OCI-LY1 (cell line): ENCODE measurements around the gene C11orf58.

Experiments used
- H2AFZ ChIP-seq: fragments of 200-600 bp; sonication (generic), shearing (Covaris generic); 2 replicates; pipeline ENCODE4 v1.6.0; 2014; ENCODE audit warnings: antibody characterized with exemption, mild to moderate bottlenecking, low read length
- H3F3A ChIP-seq: fragments of 200-600 bp; sonication (generic), shearing (Covaris generic); 2 replicates; pipeline ENCODE4 v1.6.0; 2014; ENCODE audit warnings: mild to moderate bottlenecking, antibody characterized with exemption, low read length, moderate library complexity; ENCODE audit not compliant: insufficient read depth
- H3K27ac ChIP-seq: fragments of 200-600 bp; sonication (generic); 2 replicates; pipeline ENCODE4 v1.5.1; 2014; ENCODE audit warnings: low read length, mixed run types, mild to moderate bottlenecking, low read depth; ENCODE audit not compliant: poor library complexity, severe bottlenecking
- H3K27me3 ChIP-seq: fragments of 200-600 bp; sonication (generic); 2 replicates; pipeline ENCODE4 v1.6.0; 2014; ENCODE audit warnings: antibody characterized with exemption, mild to moderate bottlenecking, low read length, moderate library complexity; ENCODE audit not compliant: insufficient read depth
- H3K36me3 ChIP-seq: fragments of 200-600 bp; sonication (generic); 2 replicates; pipeline ENCODE4 v1.6.1; 2014; ENCODE audit warnings: mild to moderate bottlenecking, antibody characterized with exemption, low read length, moderate library complexity, mixed read lengths; ENCODE audit not compliant: insufficient read depth
- H3K4me1 ChIP-seq: fragments of 200-600 bp; sonication (generic); 2 replicates; pipeline ENCODE4 v1.5.1; 2014; ENCODE audit warnings: mild to moderate bottlenecking, low read length, moderate library complexity; ENCODE audit not compliant: insufficient read depth, severe bottlenecking
- H3K4me2 ChIP-seq: fragments of 200-600 bp; sonication (generic), shearing (Covaris generic); 2 replicates; pipeline ENCODE4 v1.6.1; 2014; ENCODE audit warnings: low read length
- H3K4me3 ChIP-seq: fragments of 200-600 bp; sonication (generic); 2 replicates; pipeline ENCODE4 v1.5.1; 2014; ENCODE audit warnings: low read length, low read depth, mild to moderate bottlenecking, mixed read lengths; ENCODE audit not compliant: poor library complexity, severe bottlenecking
- H3K79me2 ChIP-seq: fragments of 200-600 bp; shearing (Covaris generic); 2 replicates; pipeline ENCODE4 v1.6.1; 2016; ENCODE audit warnings: mixed run types, low read length, mixed read lengths; ENCODE audit not compliant: insufficient read depth
- H3K9ac ChIP-seq: fragments of 200-600 bp; sonication (generic), shearing (Covaris generic); 2 replicates; pipeline ENCODE4 v1.6.1; 2014; ENCODE audit warnings: mild to moderate bottlenecking, low read length, mixed read lengths
- H3K9me2 ChIP-seq: fragments of 200-600 bp; sonication (generic), shearing (Covaris generic); 2 replicates; pipeline ENCODE4 v1.6.1; 2014; ENCODE audit warnings: low read depth, mild to moderate bottlenecking, low read length, mixed read lengths
- H3K9me3 ChIP-seq: fragments of 200-600 bp; shearing (Covaris generic); 2 replicates; pipeline ENCODE4 v1.6.1; 2014; ENCODE audit warnings: low read length, mixed read lengths
- H4K20me1 ChIP-seq: fragments of 200-600 bp; sonication (generic), shearing (Covaris generic); 2 replicates; pipeline ENCODE4 v1.6.0; 2016; ENCODE audit warnings: mild to moderate bottlenecking, low read length; ENCODE audit not compliant: insufficient read depth
- EZH2 ChIP-seq: fragments of 200-600 bp; sonication (generic), shearing (Covaris generic); IDR thresholded peaks from 2 replicates; pipeline ENCODE4 v1.8.0; 2017; ENCODE audit warnings: borderline replicate concordance, mixed run types, mild to moderate bottlenecking, antibody characterized with exemption, low read length, moderate library complexity, mixed read lengths
- TF ChIP-seq, protein P1 (sequence below): fragments of 200-600 bp; sonication (generic), shearing (Covaris generic); IDR thresholded peaks from 2 replicates; pipeline ENCODE4 v1.5.1; 2017; ENCODE audit warnings: mild to moderate bottlenecking, antibody characterized with exemption, low read length, moderate library complexity, mixed read lengths

C11orf58 gene

DNA sequence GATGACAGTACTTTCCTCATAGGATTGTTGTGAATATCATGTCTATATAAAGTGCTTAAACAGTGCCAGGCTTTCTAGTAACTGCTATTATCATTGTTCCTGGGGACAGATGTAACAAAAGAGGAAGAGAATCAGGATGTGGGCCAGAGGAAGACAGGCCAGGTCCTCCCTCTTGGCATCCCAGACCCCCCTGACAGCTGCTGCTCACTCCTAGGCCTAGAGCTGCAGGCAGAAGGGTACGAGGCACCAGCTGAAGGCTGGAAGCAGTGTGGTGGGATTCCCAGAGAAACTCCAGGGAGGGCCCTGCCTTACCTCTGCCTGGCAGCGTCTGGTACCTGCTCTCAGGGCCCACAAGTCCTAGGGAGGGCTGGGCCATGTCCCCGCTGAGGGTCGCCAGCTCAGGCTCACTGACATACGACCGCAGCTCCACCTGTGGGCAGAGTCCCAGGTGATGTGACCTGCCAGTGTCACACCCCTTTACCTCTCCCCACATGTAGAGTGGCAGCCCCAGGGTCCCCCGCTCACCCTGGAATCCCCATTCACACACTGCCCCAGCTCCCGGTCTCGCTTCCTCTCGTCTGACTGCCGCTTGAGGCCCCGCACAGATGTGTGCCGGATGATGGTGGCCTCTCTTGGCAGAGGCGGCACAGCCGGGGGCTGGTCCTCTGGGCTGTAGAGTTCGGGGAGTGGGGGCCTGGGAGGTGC, 52.2 kb downstream of the C11orf58 start:
- Histone ChIP-seq H3K4me1 (no peaks in the 10 kb centered on the region), H3K36me3 (no peaks in the 10 kb centered on the region), H4K20me1 (no peaks in the 10 kb centered on the region), H3K4me2 (no peak overlapping the region), H3F3A (no peaks in the 10 kb centered on the region), H3K79me2 (no peaks in the 10 kb centered on the region), H2AFZ (no peak overlapping the region), H3K4me3 (no peak overlapping the region), H3K27ac (no peak overlapping the region), H3K9me3 (no peaks in the 10 kb centered on the region), H3K27me3 (no peaks in the 10 kb centered on the region), H3K9ac (no peak overlapping the region), H3K9me2 (no peaks in the 10 kb centered on the region)
- TF ChIP-seq, protein P1, sequence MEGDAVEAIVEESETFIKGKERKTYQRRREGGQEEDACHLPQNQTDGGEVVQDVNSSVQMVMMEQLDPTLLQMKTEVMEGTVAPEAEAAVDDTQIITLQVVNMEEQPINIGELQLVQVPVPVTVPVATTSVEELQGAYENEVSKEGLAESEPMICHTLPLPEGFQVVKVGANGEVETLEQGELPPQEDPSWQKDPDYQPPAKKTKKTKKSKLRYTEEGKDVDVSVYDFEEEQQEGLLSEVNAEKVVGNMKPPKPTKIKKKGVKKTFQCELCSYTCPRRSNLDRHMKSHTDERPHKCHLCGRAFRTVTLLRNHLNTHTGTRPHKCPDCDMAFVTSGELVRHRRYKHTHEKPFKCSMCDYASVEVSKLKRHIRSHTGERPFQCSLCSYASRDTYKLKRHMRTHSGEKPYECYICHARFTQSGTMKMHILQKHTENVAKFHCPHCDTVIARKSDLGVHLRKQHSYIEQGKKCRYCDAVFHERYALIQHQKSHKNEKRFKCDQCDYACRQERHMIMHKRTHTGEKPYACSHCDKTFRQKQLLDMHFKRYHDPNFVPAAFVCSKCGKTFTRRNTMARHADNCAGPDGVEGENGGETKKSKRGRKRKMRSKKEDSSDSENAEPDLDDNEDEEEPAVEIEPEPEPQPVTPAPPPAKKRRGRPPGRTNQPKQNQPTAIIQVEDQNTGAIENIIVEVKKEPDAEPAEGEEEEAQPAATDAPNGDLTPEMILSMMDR: no peak
- TF ChIP-seq EZH2: no peak

DNA sequence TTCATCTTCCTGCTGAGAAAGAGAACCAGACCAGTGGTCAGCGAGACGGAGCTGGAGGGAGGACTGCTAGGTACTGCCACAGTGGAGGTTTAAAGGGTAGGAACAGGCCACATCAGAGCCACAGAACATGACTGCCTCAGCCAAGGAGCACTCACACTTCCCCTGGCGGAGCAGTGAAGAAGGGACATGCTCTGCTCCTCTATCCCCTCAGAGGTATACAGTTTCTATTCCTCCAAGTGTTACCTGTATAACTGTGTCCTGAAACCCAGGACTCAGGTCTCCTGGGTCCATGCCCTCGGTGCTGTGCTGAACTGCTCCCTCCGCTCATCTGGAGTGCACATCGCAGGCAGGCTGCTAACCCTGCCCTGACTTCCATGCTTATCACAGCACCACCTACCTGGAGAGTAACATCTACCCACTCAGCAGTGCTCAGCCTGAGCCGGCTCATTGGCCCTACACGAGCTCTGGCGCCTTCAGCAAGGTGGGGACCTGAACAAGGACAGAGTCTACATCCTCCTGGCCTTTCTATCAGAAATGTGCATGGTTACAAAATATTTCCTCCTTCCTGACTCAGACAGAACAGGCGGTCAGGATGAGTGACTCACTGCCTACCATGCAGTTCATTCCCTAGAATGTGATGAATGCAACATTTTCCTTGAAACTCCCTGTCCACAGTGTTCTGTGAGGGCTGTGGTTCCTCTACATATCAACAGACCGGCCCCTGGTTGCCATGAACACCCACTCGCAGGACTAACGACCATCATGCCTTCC, 52.9 kb downstream of the C11orf58 start:
- no peaks in the 10 kb centered on the region for H3K9me2 ChIP-seq
- no peak overlapping the region for H3K4me2 ChIP-seq
- H3F3A ChIP-seq: no peaks in the 10 kb centered on the region
- no peak overlapping the region for H3K27ac ChIP-seq
- H3K9ac ChIP-seq: no peak overlapping the region
- TF ChIP-seq, protein P1: no peak
- TF ChIP-seq EZH2: no peak
- no peaks in the 10 kb centered on the region for H3K4me1 ChIP-seq
- no peak overlapping the region for H2AFZ ChIP-seq
- H3K79me2 ChIP-seq: no peaks in the 10 kb centered on the region
- no peaks in the 10 kb centered on the region; the same call in 1 of the 2 replicates for H3K27me3 ChIP-seq
- H4K20me1 ChIP-seq: no peaks in the 10 kb centered on the region
- H3K36me3 ChIP-seq: no peaks in the 10 kb centered on the region
- H3K9me3 ChIP-seq: no peaks in the 10 kb centered on the region
- no peak overlapping the region for H3K4me3 ChIP-seq

DNA sequence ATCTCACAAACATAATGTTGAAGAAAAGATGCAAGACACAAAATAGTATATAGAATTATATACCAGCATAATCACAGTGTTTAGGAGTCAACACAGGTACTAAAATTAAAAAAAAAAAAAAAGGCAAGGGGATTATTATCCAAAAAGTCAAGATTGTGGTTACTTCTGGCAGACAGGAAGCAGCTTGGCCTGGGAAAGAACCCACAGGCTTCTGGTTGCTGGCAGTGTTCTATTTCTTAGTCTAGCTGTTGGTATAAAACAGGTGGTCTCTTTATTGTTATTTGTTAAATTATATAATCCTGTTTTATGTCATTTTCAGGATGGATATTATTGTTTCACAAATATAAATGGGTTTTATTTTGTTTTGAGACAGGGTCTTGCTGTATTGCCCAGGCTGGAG, 54.0 kb downstream of the C11orf58 start:
- TF ChIP-seq EZH2: no peak
- TF ChIP-seq, protein P1: no peak
- H3K4me3 ChIP-seq: no peak overlapping the region
- no peaks in the 10 kb centered on the region for H3F3A ChIP-seq
- no peaks in the 10 kb centered on the region for H3K36me3 ChIP-seq
- no peak overlapping the region for H3K9ac ChIP-seq
- no peaks in the 10 kb centered on the region for H3K9me2 ChIP-seq
- H3K4me2 ChIP-seq: no peak overlapping the region
- no peaks in the 10 kb centered on the region for H3K9me3 ChIP-seq
- H3K79me2 ChIP-seq: no peaks in the 10 kb centered on the region
- no peaks in the 10 kb centered on the region; the same call in 1 of the 2 replicates for H3K27me3 ChIP-seq
- no peak overlapping the region for H2AFZ ChIP-seq
- H4K20me1 ChIP-seq: no peaks in the 10 kb centered on the region
- H3K27ac ChIP-seq: no peak overlapping the region
- H3K4me1 ChIP-seq: no peaks in the 10 kb centered on the region
